Endodermal cell (in vitro differentiated cells): ENCODE measurements around the gene TRIM26. TPM values are rescaled to one million over a fixed set of nuclear protein-coding genes. Genes with fewer than 3 reads are reported as not detected.
A peak's percentile ranks its signal among the peaks of the same experiment; 100 is the strongest.

ENCODE experiments used
- DNase-seq: peaks from one replicate; pipeline ENCODE4 v3.0.0-alpha.2; 2017
- H3K27ac ChIP-seq: 2 replicates; pipeline ENCODE4 v1.5.1; 2013; ENCODE audit warnings: mild to moderate bottlenecking, low read depth, low read length, moderate library complexity
- H3K27me3 ChIP-seq: 2 replicates; pipeline ENCODE4 v1.6.1; 2013; ENCODE audit warnings: mild to moderate bottlenecking, low read length, moderate library complexity; ENCODE audit not compliant: insufficient read depth, control insufficient read depth, poor library complexity, severe bottlenecking
- H3K36me3 ChIP-seq: 2 replicates; pipeline ENCODE4 v1.7.0; 2013; ENCODE audit warnings: mild to moderate bottlenecking, low read length, moderate library complexity; ENCODE audit not compliant: control insufficient read depth, insufficient read depth
- H3K4me1 ChIP-seq: one replicate; pipeline ENCODE4 v1.7.0; 2013; ENCODE audit warnings: low read length; ENCODE audit not compliant: control insufficient read depth, insufficient read depth
- H3K4me3 ChIP-seq: 2 replicates; pipeline ENCODE4 v1.5.1; 2013; ENCODE audit warnings: mild to moderate bottlenecking, low read length, moderate library complexity
- H3K9ac ChIP-seq: 2 replicates; pipeline ENCODE4 v1.6.1; 2013; ENCODE audit warnings: mild to moderate bottlenecking, low read length, moderate library complexity; ENCODE audit not compliant: poor library complexity, severe bottlenecking; ENCODE audit errors: extremely low read depth
- H3K9me3 ChIP-seq: 2 replicates; pipeline ENCODE4 v1.6.1; 2013; ENCODE audit warnings: mild to moderate bottlenecking, low read length, moderate library complexity; ENCODE audit not compliant: control insufficient read depth
- H3K27ac Mint-ChIP-seq: 2 replicates; pipeline ENCODE4 v1.8.0; 2020; ENCODE audit warnings: mixed read lengths
- H3K27me3 Mint-ChIP-seq: 2 replicates; pipeline ENCODE4 v1.8.0; 2021; ENCODE audit warnings: mild to moderate bottlenecking, mixed read lengths; ENCODE audit not compliant: insufficient read depth
- H3K36me3 Mint-ChIP-seq: 2 replicates; pipeline ENCODE4 v1.8.0; 2020; ENCODE audit warnings: low read depth, mixed read lengths
- H3K4me1 Mint-ChIP-seq: 2 replicates; pipeline ENCODE4 v1.8.0; 2020; ENCODE audit warnings: mixed read lengths
- H3K4me3 Mint-ChIP-seq: 2 replicates; pipeline ENCODE4 v1.8.0; 2020; ENCODE audit warnings: mild to moderate bottlenecking, moderate library complexity, mixed read lengths
- H3K9me3 Mint-ChIP-seq: 2 replicates; pipeline ENCODE4 v1.8.0; 2020; ENCODE audit warnings: mild to moderate bottlenecking, mixed read lengths
- CTCF ChIP-seq: fragments of 200-600 bp; sonication (generic); conservative IDR thresholded peaks from 2 replicates; pipeline ENCODE4 v1.5.0; 2021; ENCODE audit warnings: antibody characterized with exemption, mild to moderate bottlenecking
- WGBS, 2 experiments: methylation state at CpG; one replicate each; pipeline versions ENCODE4 v1.1.5 to v1.1.7; 2013; ENCODE audit warnings: missing lambda C conversion rate in 2 of 2, mixed read lengths in 1 of 2; ENCODE audit not compliant: insufficient coverage in 1 of 2, insufficient read length in 1 of 2; 5-methylcytosine and 5-hydroxymethylcytosine counted together
- total RNA-seq, 2 donors: library from RNA; stranded (reverse); fragmentation: NEBNext Ultra II Directional in 1 of 2; extraction: Animal tissue kit (Norgen Biotek cat#: 25700) in 1 of 2; gene quantifications; 2 replicates in 1 of 2; 3 replicates in 1 of 2; pipeline ENCODE4 v1.2.1, GENCODE V29; 2021

The TRIM26 gene
- total RNA-seq, 2 donors from 2014 or later = 29.3 to 35.3 TPM

- Mint-ChIP-seq H3K4me3 (peak overlapping the region; percentile 89), H3K9me3 (no peaks in the 10 kb centered on the region), H3K4me1 (peaks cover 38% of the 10 kb centered on the region), H3K27ac (peak overlapping the region; percentile 98), H3K27me3 (peaks cover 5% of the 10 kb centered on the region), H3K36me3 (peaks cover 15% of the 10 kb centered on the region)
- H3K27ac ChIP-seq = no peak overlapping the region
- H3K36me3 ChIP-seq = peaks cover 6% of the 10 kb centered on the region
- peak overlapping the region; percentile 38 for H3K9ac ChIP-seq
- no peaks in the 10 kb centered on the region for H3K27me3 ChIP-seq
- H3K4me3 ChIP-seq = peak overlapping the region; percentile 78
- peaks cover 6% of the 10 kb centered on the region for H3K4me1 ChIP-seq
- DNase-seq = no peak
- WGBS, 2 experiments = 3 to 13% methylated on average over 10 to 12 of the region's 12 CpGs
- no peaks in the 10 kb centered on the region for H3K9me3 ChIP-seq
- TF ChIP-seq CTCF = no peak
Measured at GRCh38 chr6:30213667-30213956, 406 bp upstream of the TRIM26 start.

- Mint-ChIP-seq H3K27ac (no peak overlapping the region), H3K27me3 (peaks cover 5% of the 10 kb centered on the region), H3K36me3 (peaks cover 15% of the 10 kb centered on the region), H3K9me3 (no peaks in the 10 kb centered on the region), H3K4me1 (peaks cover 52% of the 10 kb centered on the region), H3K4me3 (peak overlapping the region; percentile 89)
- Histone ChIP-seq H3K27ac (no peak overlapping the region), H3K4me3 (peak overlapping the region; percentile 93), H3K9ac (peak overlapping the region; percentile 88), H3K27me3 (no peaks in the 10 kb centered on the region), H3K36me3 (peaks cover 6% of the 10 kb centered on the region), H3K4me1 (peaks cover 19% of the 10 kb centered on the region), H3K9me3 (no peaks in the 10 kb centered on the region)
- no peak for TF ChIP-seq CTCF
- DNase-seq = no peak
- WGBS, 2 experiments = 85% methylated on average over 3 of the region's 3 CpGs; no CpG with 5 or more reads in 1 of the 2 experiments
Measured at GRCh38 chr6:30211899-30212298, 1.3 kb downstream of the TRIM26 start.

GRCh38 chr6:30211306-30211705 lies 1.9 kb downstream of the TRIM26 start:
- H3K27ac ChIP-seq = no peak overlapping the region
- no peak for TF ChIP-seq CTCF
- H3K36me3 ChIP-seq = peaks cover 6% of the 10 kb centered on the region
- peaks cover 24% of the 10 kb centered on the region for H3K4me1 ChIP-seq
- DNase-seq = no peak
- Mint-ChIP-seq H3K27ac (no peak overlapping the region), H3K4me3 (peak overlapping the region; percentile 89), H3K4me1 (peaks cover 58% of the 10 kb centered on the region), H3K27me3 (peaks cover 3% of the 10 kb centered on the region), H3K36me3 (peaks cover 15% of the 10 kb centered on the region), H3K9me3 (no peaks in the 10 kb centered on the region)
- H3K9ac ChIP-seq = no peak overlapping the region
- H3K27me3 ChIP-seq = no peaks in the 10 kb centered on the region
- 84 to 100% methylated on average over 2 of the region's 2 CpGs for WGBS, 2 experiments
- no peaks in the 10 kb centered on the region for H3K9me3 ChIP-seq
- H3K4me3 ChIP-seq = peak overlapping the region; percentile 93
